HepG2 (cell line): ENCODE measurements around the gene KANSL3.

Experiments
- FOXP1 ChIP-seq, 2 experiments: fragments of 450-650 bp in 1 of 2; IDR thresholded peaks; 2 replicates each; pipeline ENCODE4 v1.6.1; 2017 to 2018; ENCODE audit warnings: antibody characterized with exemption in 1 of 2
- GABPA ChIP-seq, 2 experiments: IDR thresholded peaks; 2 replicates each; pipeline ENCODE4 v1.6.1; 2011 to 2016; ENCODE audit warnings: low read depth in 2 of 2, low read length in 1 of 2, missing biosample characterization in 1 of 2, missing genetic modification characterization in 1 of 2
- RAD21 ChIP-seq: fragments of 450-650 bp; formaldehyde crosslinking; IDR thresholded peaks from 2 replicates; pipeline ENCODE4 v1.5.0; 2020; ENCODE audit warnings: mild to moderate bottlenecking
- RARA ChIP-seq: IDR thresholded peaks from 2 replicates; pipeline ENCODE4 v1.6.1; 2016; ENCODE audit warnings: missing genetic modification reagents, missing compliant biosample characterization
- REL ChIP-seq: sonication (generic); formaldehyde crosslinking; conservative IDR thresholded peaks from 2 replicates; pipeline ENCODE4 v1.8.0; 2022; ENCODE audit warnings: mild to moderate bottlenecking, missing genetic modification reagents, moderate library complexity
- SRF ChIP-seq: IDR thresholded peaks from 2 replicates; pipeline ENCODE4 v1.6.1; 2011; ENCODE audit warnings: mild to moderate bottlenecking, low read depth, low read length, moderate library complexity
- TAF1 ChIP-seq: sonication (generic); formaldehyde crosslinking; IDR thresholded peaks from 2 replicates; pipeline ENCODE4 v1.4.0; 2020; ENCODE audit warnings: missing genetic modification reagents
- USF2 ChIP-seq, 2 experiments: sonication (generic) in 1 of 2; formaldehyde crosslinking in 1 of 2; IDR thresholded peaks; 2 replicates each; pipeline versions ENCODE4 v1.5.1 to v1.6.1; 2011 to 2020; ENCODE audit warnings: borderline replicate concordance in 1 of 2, low read depth in 1 of 2, low read length in 1 of 2, mild to moderate bottlenecking in 1 of 2, missing genetic modification reagents in 1 of 2, moderate library complexity in 1 of 2
- ZNF121 ChIP-seq: sonication (generic); formaldehyde crosslinking; IDR thresholded peaks from 2 replicates; pipeline ENCODE4 v1.5.0; 2020; ENCODE audit warnings: mild to moderate bottlenecking, missing genetic modification reagents
- ZNF333 ChIP-seq: sonication (generic); formaldehyde crosslinking; IDR thresholded peaks from 2 replicates; pipeline ENCODE4 v1.4.0; 2020; ENCODE audit warnings: mild to moderate bottlenecking, missing genetic modification reagents, borderline replicate concordance

- TF ChIP-seq REL (no peak), GABPA (IDR thresholded peaks at IDR 0.05; ENCODE audit: low read depth, low read length) (no peak), GABPA (CRISPR knock-in tag; IDR thresholded peaks at IDR 0.05; ENCODE audit: low read depth) (no peak), ZNF333 (CRISPR knock-in tag) (no peak), SRF (no peak), ZNF121 (CRISPR knock-in tag) (no peak), FOXP1 (IDR thresholded peaks at IDR 0.05) (no peak), FOXP1 (CRISPR knock-in tag; IDR thresholded peaks at IDR 0.05) (no peak), RARA (no peak), RAD21 (CRISPR knock-in tag) (no peak), USF2 (IDR thresholded peaks at IDR 0.05; ENCODE audit: low read depth, low read length) (no peak), USF2 (CRISPR knock-in tag; IDR thresholded peaks at IDR 0.05; ENCODE audit: borderline replicate concordance) (no peak), TAF1 (no peak)
Observed at GRCh38 chr2:96546797-96547196, 91.3 kb downstream of the KANSL3 start.
